Right lobe of liver (tissue), 6 donors: ENCODE measurements around the gene PRPF19. TPM values are rescaled to one million over a fixed set of nuclear protein-coding genes. Genes with fewer than 3 reads are reported as not detected.

ENCODE experiments used
- ATAC-seq, 4 donors: fragments of 200-7000 bp; cut with Tn5 transposase; one replicate each; pipeline ENCODE4 v1.9.1; 2020; ENCODE audit warnings: mild to moderate bottlenecking in 4 of 4, moderate library complexity in 4 of 4
- DNase-seq, 3 donors: peaks; one replicate each; pipeline ENCODE4 v3.0.0-alpha.2; 2020
- H3K27ac ChIP-seq, 3 donors: fragments of 200-600 bp; one replicate each; pipeline ENCODE4 v1.8.0; 2022
- H3K27me3 ChIP-seq, 2 donors: fragments of 200-600 bp; one replicate each; pipeline ENCODE4 v1.8.0; 2022
- H3K36me3 ChIP-seq, 4 donors: fragments of 200-600 bp; sonication (generic) in 1 of 4; one replicate each; pipeline versions ENCODE4 v1.5.1 to v1.8.0; 2017 to 2022; ENCODE audit warnings: control low read depth in 1 of 4
- H3K4me1 ChIP-seq, 4 donors: fragments of 200-600 bp; sonication (generic) in 1 of 4; one replicate each; pipeline versions ENCODE4 v1.5.1 to v1.8.0; 2017 to 2022; ENCODE audit warnings: control low read depth in 1 of 4
- H3K4me3 ChIP-seq, 3 donors: fragments of 200-600 bp; one replicate each; pipeline ENCODE4 v1.8.0; 2022
- H3K9me3 ChIP-seq, 4 donors: fragments of 200-600 bp; sonication (generic) in 1 of 4; one replicate each; pipeline versions ENCODE4 v1.5.1 to v1.8.0; 2017 to 2022; ENCODE audit warnings: control low read depth in 1 of 4
- POLR2A ChIP-seq: fragments of 450-650 bp; IDR thresholded peaks from one replicate; pipeline ENCODE4 v1.6.1; 2017; ENCODE audit warnings: antibody characterized with exemption, mild to moderate bottlenecking
- WGBS: methylation state at CpG from one replicate; pipeline ENCODE4 v1.1.6; 2018; ENCODE audit warnings: low coverage, low lambda C conversion rate; ENCODE audit not compliant: insufficient coverage; ENCODE audit errors: missing lambda C conversion rate; 5-methylcytosine and 5-hydroxymethylcytosine counted together
- intact Hi-C, 2 donors: fragments of 100-400 bp; cut with DNase I; formaldehyde crosslinking; loops; one replicate each; pipeline versions ENCODE4 v1.11.2 to v1.14.1; 2022
- total RNA-seq, 6 experiments: library from RNA; depleted of rRNA in 2 of 6; stranded (reverse); fragments of >200 nt in 2 of 6; fragmentation: NEBNext Ultra II Directional in 3 of 6; extraction: Animal tissue kit (Norgen Biotek cat#: 25700) in 3 of 6; gene quantifications; one replicate each; pipeline versions ENCODE4 v1.1.0 to v1.2.4, GENCODE V29; 2016 to 2023
- TF ChIP-seq, protein P1 (sequence below), 4 donors: fragments of 200-600 bp in 3 of 4; fragments of 450-650 bp in 1 of 4; IDR thresholded peaks; one replicate each; pipeline versions ENCODE4 v1.5.1 to v1.8.0; 2016 to 2022; ENCODE audit warnings: antibody characterized with exemption in 4 of 4, mild to moderate bottlenecking in 2 of 4
- donor health status: DM: no; HTN: yes; CAD: no.
- donor health status: DM: no; HTN: no; CAD: no.
- donor health status: DM: no; HTN: no; CAD: no.
- donor health status: DM: no; HTN: yes; CAD: no.
- donor health status: DM: no; HTN: yes; CAD: no.

PRPF19 gene
- total RNA-seq, 6 experiments from 2014 or later = 45.5 to 82.6 (median 48.3) TPM

DNA sequence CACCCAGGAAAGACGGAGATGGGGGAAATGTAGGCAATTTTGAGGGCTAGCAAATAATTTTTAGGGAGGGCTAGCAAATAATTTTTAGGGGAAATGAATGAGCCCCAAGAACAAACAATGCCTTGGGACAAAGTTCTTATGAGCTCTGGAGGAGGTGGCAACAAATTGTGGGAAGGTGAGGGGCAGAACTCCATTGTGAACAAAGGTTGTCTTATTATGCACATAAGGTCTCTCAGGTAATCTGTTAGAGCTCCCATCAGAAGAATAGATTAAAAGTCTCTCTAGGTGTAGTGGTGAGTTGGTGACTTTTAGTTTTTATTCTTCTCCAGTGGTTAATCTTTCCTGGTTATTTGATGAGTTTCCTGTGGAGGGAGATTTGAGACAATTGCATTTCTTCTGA is 2.4 kb upstream of the PRPF19 start:
- H3K4me3 ChIP-seq = no peak overlapping the region
- WGBS = 70% methylated on average over 1 of the region's 1 CpG

DNA sequence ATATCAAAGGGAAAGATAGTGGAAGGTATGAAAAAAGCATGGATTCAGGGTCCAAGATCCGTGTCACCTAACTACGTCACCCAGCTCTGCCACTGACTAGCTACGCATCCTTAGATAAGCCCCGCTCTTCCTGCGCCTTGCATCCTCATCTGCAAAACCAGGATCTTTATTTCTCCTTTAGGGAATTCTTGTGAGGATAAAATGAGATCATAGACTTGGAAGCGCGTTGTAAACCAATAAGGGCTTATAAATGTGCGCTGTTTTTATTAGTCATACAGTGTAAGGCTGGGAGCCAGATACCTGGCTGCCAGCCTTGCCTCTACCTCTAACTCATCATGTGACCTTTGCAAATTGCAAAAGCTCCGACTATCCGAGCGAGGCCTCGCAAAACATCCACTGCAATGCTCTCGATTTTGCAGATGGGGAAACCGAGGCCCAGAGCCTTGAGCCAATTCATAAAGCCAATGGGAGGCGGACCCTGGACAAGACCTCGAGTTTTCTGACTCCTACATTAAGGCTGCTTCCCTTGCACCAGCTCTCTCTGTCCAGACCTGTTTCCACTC is 753 bp downstream of the PRPF19 start:
- intact Hi-C loops = no loop called here
- Histone ChIP-seq H3K27me3 (no peaks in the 10 kb centered on the region), H3K27ac (peak overlapping the region; percentile 78 to 91 (median 88)), H3K4me1 (peaks cover 0 to 16% (median 7%) of the 10 kb centered on the region in 4 donors), H3K36me3 (peaks cover 0 to 32% (median 10%) of the 10 kb centered on the region in 4 donors), H3K9me3 (no peaks in the 10 kb centered on the region), H3K4me3 (peak overlapping the region; percentile 75 to 100 (median 99))
- TF ChIP-seq, protein P1, sequence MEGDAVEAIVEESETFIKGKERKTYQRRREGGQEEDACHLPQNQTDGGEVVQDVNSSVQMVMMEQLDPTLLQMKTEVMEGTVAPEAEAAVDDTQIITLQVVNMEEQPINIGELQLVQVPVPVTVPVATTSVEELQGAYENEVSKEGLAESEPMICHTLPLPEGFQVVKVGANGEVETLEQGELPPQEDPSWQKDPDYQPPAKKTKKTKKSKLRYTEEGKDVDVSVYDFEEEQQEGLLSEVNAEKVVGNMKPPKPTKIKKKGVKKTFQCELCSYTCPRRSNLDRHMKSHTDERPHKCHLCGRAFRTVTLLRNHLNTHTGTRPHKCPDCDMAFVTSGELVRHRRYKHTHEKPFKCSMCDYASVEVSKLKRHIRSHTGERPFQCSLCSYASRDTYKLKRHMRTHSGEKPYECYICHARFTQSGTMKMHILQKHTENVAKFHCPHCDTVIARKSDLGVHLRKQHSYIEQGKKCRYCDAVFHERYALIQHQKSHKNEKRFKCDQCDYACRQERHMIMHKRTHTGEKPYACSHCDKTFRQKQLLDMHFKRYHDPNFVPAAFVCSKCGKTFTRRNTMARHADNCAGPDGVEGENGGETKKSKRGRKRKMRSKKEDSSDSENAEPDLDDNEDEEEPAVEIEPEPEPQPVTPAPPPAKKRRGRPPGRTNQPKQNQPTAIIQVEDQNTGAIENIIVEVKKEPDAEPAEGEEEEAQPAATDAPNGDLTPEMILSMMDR (IDR thresholded peaks at IDR 0.05) = no peak
- TF ChIP-seq POLR2A = no peak
- DNase-seq (no peak), ATAC-seq (peak; percentile 39 to 56 (median 45))
- WGBS = 3% methylated on average over 14 of the region's 16 CpGs

More for the DNA sequence above, 2.4 kb upstream of the PRPF19 start:
- intact Hi-C loops = no loop called here
- peaks cover 0 to 19% (median 9%) of the 10 kb centered on the region in 4 donors for H3K4me1 ChIP-seq
- DNase-seq (no peak), ATAC-seq (no peak)
- no peaks in the 10 kb centered on the region for H3K27me3 ChIP-seq
- no peak overlapping the region for H3K27ac ChIP-seq
- no peak for TF ChIP-seq POLR2A
- TF ChIP-seq, protein P1 (IDR thresholded peaks at IDR 0.05) = no peak
- H3K9me3 ChIP-seq = no peaks in the 10 kb centered on the region
- no peaks in the 10 kb centered on the region for H3K36me3 ChIP-seq

DNA sequence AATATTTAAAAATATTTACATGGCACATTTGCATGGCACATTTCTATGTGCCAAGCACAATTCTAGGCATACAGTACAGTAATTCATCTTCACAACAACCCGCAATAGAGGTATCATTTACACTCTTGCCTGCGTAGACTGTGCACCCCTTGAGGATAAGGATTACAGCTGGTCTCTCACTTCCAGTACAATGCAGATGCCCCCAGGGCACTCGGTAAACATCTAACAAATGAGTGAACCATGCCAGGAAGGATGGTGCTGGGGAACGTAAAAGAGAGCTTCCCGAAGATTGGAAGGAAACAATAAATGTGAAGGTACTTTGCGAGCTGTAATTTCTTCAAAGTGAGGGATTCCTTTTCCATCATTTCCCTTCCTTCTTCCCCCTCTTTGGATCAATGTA is 1.3 kb downstream of the PRPF19 start:
- TF ChIP-seq, protein P1 (IDR thresholded peaks at IDR 0.05) = no peak
- no peak for TF ChIP-seq POLR2A
- Histone ChIP-seq H3K27me3 (no peaks in the 10 kb centered on the region), H3K4me3 (peak overlapping the region; percentile 75 to 100 (median 99)), H3K4me1 (peaks cover 0 to 16% (median 7%) of the 10 kb centered on the region in 4 donors), H3K36me3 (peaks cover 0 to 37% (median 12%) of the 10 kb centered on the region in 4 donors), H3K27ac (peak overlapping the region in 1 of 3 donors; percentile 91), H3K9me3 (no peaks in the 10 kb centered on the region)
- no peak for DNase-seq
- ATAC-seq = no peak
- intact Hi-C loops = no loop called here
- WGBS = 59% methylated on average over 6 of the region's 6 CpGs

DNA sequence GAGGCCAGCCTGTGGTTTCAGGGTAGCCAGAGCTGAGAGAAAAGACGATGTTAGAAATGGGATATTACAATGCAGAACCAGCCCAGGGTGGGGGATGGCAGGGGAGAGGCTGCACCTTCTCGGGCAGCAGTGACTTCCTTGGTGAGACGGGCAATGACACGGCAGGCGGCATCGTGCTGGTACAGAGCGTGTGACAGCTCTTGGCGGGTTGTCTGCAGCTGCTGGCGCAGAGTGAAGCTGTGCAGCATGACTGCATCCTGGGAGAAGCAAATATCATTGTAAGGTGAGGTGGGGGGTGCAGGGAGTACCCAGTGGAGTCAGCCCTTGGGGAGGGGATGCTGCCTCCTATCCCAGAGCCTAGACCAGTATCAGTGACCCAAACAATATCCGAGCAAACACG is 3.8 kb downstream of the PRPF19 start:
- H3K27ac ChIP-seq = no peak overlapping the region

More for the DNA sequence above, 3.8 kb downstream of the PRPF19 start:
- TF ChIP-seq, protein P1 (IDR thresholded peaks at IDR 0.05) = no peak
- no peak for TF ChIP-seq POLR2A
- Histone ChIP-seq H3K9me3 (no peaks in the 10 kb centered on the region), H3K4me3 (no peak overlapping the region), H3K36me3 (peaks cover 5 to 60% (median 28%) of the 10 kb centered on the region in 4 donors), H3K27me3 (no peaks in the 10 kb centered on the region), H3K4me1 (peaks cover 0 to 18% (median 9%) of the 10 kb centered on the region in 4 donors)
- no peak for DNase-seq
- intact Hi-C loops = loop anchor here in 1 of 2 donors (5.0 kb wide), 1 partner anchor 55 kb away; no protein-coding TSS in a partner anchor
- ATAC-seq = no peak
- WGBS = 87% methylated on average over 8 of the region's 11 CpGs
